IMR-90 (cell line): ENCODE results near the gene OSBPL6. TPM values are rescaled to one million over a fixed set of nuclear protein-coding genes. Genes with fewer than 3 reads are reported as not detected.

Source experiments
- ATAC-seq: fragments of 200-7000 bp; cut with Tn5 transposase; 2 replicates; pipeline ENCODE4 v1.9.1; 2020; ENCODE audit warnings: low read depth, mild to moderate bottlenecking, moderate library complexity
- BruUV-seq: library from RNA; stranded (reverse); fragments of 400-500 nt; replicated peaks from 2 replicates; lab custom pipeline; 2021; lab: Mats Ljungman, UMichigan
- CTCF ChIA-PET: fragments of 300-600 bp; formaldehyde crosslinking; extraction: SDS; loops from one replicate; lab custom pipeline; 2021; ENCODE audit warnings: antibody characterized with exemption; lab: Yijun Ruan, JAX
- POLR2A ChIA-PET: fragments of 300-600 bp; sonication (Branson Sonifier 250); formaldehyde crosslinking; loops from one replicate; lab custom pipeline; 2022; ENCODE audit warnings: antibody characterized with exemption; ENCODE audit not compliant: unreplicated experiment; lab: Charles Lee
- DNase-seq: peaks from one replicate; pipeline ENCODE4 v3.0.0; 2013
- H2AFZ ChIP-seq: replicated peaks from 2 replicates; pipeline ENCODE3; 2013; ENCODE audit warnings: low read length, mild to moderate bottlenecking; ENCODE audit not compliant: poor library complexity
- H2AK5ac ChIP-seq: 2 replicates; pipeline ENCODE4 v1.6.1; 2013; ENCODE audit warnings: low read depth, low read length, inconsistent platforms
- H2AK9ac ChIP-seq: replicated peaks from 2 replicates; pipeline ENCODE3; 2013; ENCODE audit warnings: mild to moderate bottlenecking, low read depth, low read length, moderate library complexity; ENCODE audit not compliant: poor library complexity
- H2BK120ac ChIP-seq: 2 replicates; pipeline ENCODE4 v1.6.1; 2013; ENCODE audit warnings: low read depth, low read length, inconsistent platforms
- H2BK15ac ChIP-seq: 3 replicates; pipeline ENCODE4 v1.6.1; 2013; ENCODE audit warnings: low read depth, low read length, inconsistent platforms
- H2BK20ac ChIP-seq: 2 replicates; pipeline ENCODE4 v1.6.1; 2013; ENCODE audit warnings: low read depth, mild to moderate bottlenecking, inconsistent platforms, low read length, moderate library complexity
- H2BK5ac ChIP-seq: 2 replicates; pipeline ENCODE4 v1.6.1; 2013; ENCODE audit warnings: mild to moderate bottlenecking, low read depth, low read length, inconsistent platforms; ENCODE audit not compliant: poor library complexity, severe bottlenecking
- H3K14ac ChIP-seq: replicated peaks from 2 replicates; pipeline ENCODE4 v1.6.1; 2013; ENCODE audit warnings: low read depth, low read length, inconsistent platforms
- H3K18ac ChIP-seq: 2 replicates; pipeline ENCODE4 v1.6.1; 2013; ENCODE audit warnings: low read depth, low read length, control low read depth
- H3K23ac ChIP-seq: 2 replicates; pipeline ENCODE4 v1.6.1; 2013; ENCODE audit warnings: low read depth, low read length, inconsistent platforms
- H3K27ac ChIP-seq: 2 replicates; pipeline ENCODE4 v1.5.1; 2013; ENCODE audit warnings: mild to moderate bottlenecking, control low read depth, low read length; ENCODE audit not compliant: insufficient read depth
- H3K27me3 ChIP-seq: 2 replicates; pipeline ENCODE4 v1.6.1; 2013; ENCODE audit warnings: low read length; ENCODE audit not compliant: control insufficient read depth, insufficient read depth
- H3K36me3 ChIP-seq: 2 replicates; pipeline ENCODE4 v1.6.1; 2013; ENCODE audit warnings: low read length, mixed read lengths; ENCODE audit not compliant: control insufficient read depth, insufficient read depth
- H3K4ac ChIP-seq: 2 replicates; pipeline ENCODE4 v1.6.1; 2013; ENCODE audit warnings: low read depth, low read length, inconsistent platforms
- H3K4me1 ChIP-seq: 2 replicates; pipeline ENCODE4 v1.6.1; 2013; ENCODE audit warnings: low read length, mixed read lengths; ENCODE audit not compliant: control insufficient read depth, insufficient read depth
- H3K4me2 ChIP-seq: 2 replicates; pipeline ENCODE4 v1.6.1; 2013; ENCODE audit warnings: low read depth, mild to moderate bottlenecking, control low read depth, low read length, moderate library complexity
- H3K4me3 ChIP-seq: 2 replicates; pipeline ENCODE4 v1.5.1; 2013; ENCODE audit warnings: low read depth, mild to moderate bottlenecking, control low read depth, low read length, moderate library complexity; ENCODE audit not compliant: insufficient read depth
- H3K56ac ChIP-seq: 2 replicates; pipeline ENCODE4 v1.6.1; 2013; ENCODE audit warnings: low read length, inconsistent platforms; ENCODE audit not compliant: insufficient read depth; ENCODE audit errors: extremely low read depth
- H3K79me1 ChIP-seq, 2 experiments: 2 replicates each; pipeline ENCODE4 v1.6.1; 2013; ENCODE audit warnings: low read length in 2 of 2, inconsistent platforms in 1 of 2, low read depth in 1 of 2
- H3K9ac ChIP-seq: 2 replicates; pipeline ENCODE4 v1.6.1; 2013; ENCODE audit warnings: low read depth, low read length, control low read depth
- H3K9me1 ChIP-seq: 2 replicates; pipeline ENCODE4 v1.6.1; 2013; ENCODE audit warnings: low read length, inconsistent platforms; ENCODE audit not compliant: insufficient read depth
- H3K9me3 ChIP-seq: 2 replicates; pipeline ENCODE4 v1.6.1; 2013; ENCODE audit warnings: low read length; ENCODE audit not compliant: control insufficient read depth, insufficient read depth
- H4K20me1 ChIP-seq: 2 replicates; pipeline ENCODE4 v1.6.1; 2013; ENCODE audit warnings: low read length, inconsistent platforms; ENCODE audit not compliant: insufficient read depth
- H4K5ac ChIP-seq: 2 replicates; pipeline ENCODE4 v1.6.1; 2013; ENCODE audit warnings: mild to moderate bottlenecking, low read depth, low read length, control low read depth
- H4K8ac ChIP-seq, 2 experiments: 2 replicates each; pipeline ENCODE4 v1.6.1; 2013; ENCODE audit warnings: low read depth in 2 of 2, low read length in 2 of 2, control low read depth in 1 of 2, inconsistent platforms in 1 of 2
- H4K91ac ChIP-seq: 2 replicates; pipeline ENCODE4 v1.6.1; 2013; ENCODE audit warnings: low read depth, low read length, inconsistent platforms; ENCODE audit not compliant: insufficient read depth
- CEBPB ChIP-seq: IDR thresholded peaks from 2 replicates; pipeline ENCODE4 v1.6.1; 2012; ENCODE audit warnings: low read depth, low read length, improper control_type of control experiment
- RAD21 ChIP-seq: IDR thresholded peaks from 2 replicates; pipeline ENCODE4 v1.6.1; 2012; ENCODE audit warnings: low read length, improper control_type of control experiment
- WGBS, 2 experiments: methylation state at CpG; one replicate each; pipeline versions ENCODE4 v1.1.5 to v1.1.7; 2013; ENCODE audit warnings: missing lambda C conversion rate in 2 of 2; ENCODE audit not compliant: insufficient read length in 1 of 2; ENCODE audit errors: extremely low coverage in 2 of 2; 5-methylcytosine and 5-hydroxymethylcytosine counted together
- dilution Hi-C: fragments of 300-500 bp; cut with HindIII; formaldehyde crosslinking; loops from one replicate; pipeline ENCODE4 v1.14.3; 2018; ENCODE audit warnings: low sequenced_read_pairs; ENCODE audit not compliant: unreplicated experiment
- in situ Hi-C: fragments of 300-500 bp; cut with MboI; formaldehyde crosslinking; loops from 3 replicates; pipeline ENCODE4 v1.14.3; 2019; ENCODE audit warnings: low sequenced_read_pairs, inconsistent platforms, mixed read lengths
- intact Hi-C: fragments of 100-400 bp; cut with micrococcal nuclease; formaldehyde crosslinking; loops from 2 replicates; pipeline ENCODE4 v1.10.0; 2022
- polyA plus RNA-seq, 3 experiments: library from polyadenylated mRNA; depleted of rRNA; stranded (reverse); fragments of >200 nt; gene quantifications; 2 replicates each; pipeline ENCODE4 v1.2.3, GENCODE V29; 2012; ENCODE audit warnings: low replicate concordance in 1 of 3
- total RNA-seq: library from RNA; depleted of rRNA; stranded (reverse); fragments of >200 nt; gene quantifications from 2 replicates; pipeline ENCODE4 v1.2.3, GENCODE V29; 2012

Gene OSBPL6
- total and polyA plus RNA-seq, 2 of the 4 experiments (the other 2 are of a cell fraction), result 3.2 to 3.7 TPM

GRCh38 chr2:178271629-178272333 lies 77.5 kb downstream of the OSBPL6 start:
- Histone ChIP-seq H4K8ac (no peak overlapping the region), H3K27me3 (no peaks in the 10 kb centered on the region), H4K91ac (no peak overlapping the region), H3K9ac (no peak overlapping the region), H3K18ac (no peak overlapping the region), H2BK15ac (no peak overlapping the region), H3K9me1 (no peaks in the 10 kb centered on the region), H3K56ac (no peak overlapping the region), H3K14ac (no peak overlapping the region), H3K4me1 (no peaks in the 10 kb centered on the region), H3K4me3 (no peak overlapping the region), H2AK5ac (no peak overlapping the region), H2BK5ac (no peak overlapping the region), H4K5ac (no peak overlapping the region), H3K27ac (no peak overlapping the region), H3K23ac (no peak overlapping the region), H2BK120ac (no peak overlapping the region), H3K4ac (no peak overlapping the region), H2AK9ac (no peak overlapping the region), H3K79me1 (peaks cover 0 to 3% of the 10 kb centered on the region in 2 experiments; a peak in 2 of 4 replicates), H4K20me1 (no peaks in the 10 kb centered on the region), H2AFZ (no peak overlapping the region), H3K4me2 (no peak overlapping the region), H3K36me3 (no peaks in the 10 kb centered on the region), H3K9me3 (no peaks in the 10 kb centered on the region), H2BK20ac (no peak overlapping the region)
- DNase-seq (peak; percentile 70), ATAC-seq (peak; percentile 42; the same call in 1 of the 2 replicates)
- BruUV-seq, result no TSS peak
- TF ChIP-seq CEBPB (no peak), RAD21 (no peak)
- dilution Hi-C loops, result no loop called here
- WGBS, 2 experiments, result 100% methylated on average over 1 of the region's 3 CpGs; no CpG with 5 or more reads in 1 of the 2 experiments
- ChIA-PET POLR2A (no interaction called here), CTCF (no interaction called here)
- intact Hi-C loops, result no loop called here
- in situ Hi-C loops, result no loop called here
